NCI-H510A treated with DMSO at 0.1 percent for 48 hours (cell line): ENCODE results near the gene BBS9.
"Not testable (repeated sequence)": the region's sequence is repeated elsewhere in the genome, so short reads cannot be mapped to it uniquely, and the experiment has no call there.

ENCODE experiments used
- DNase-seq: peaks from one replicate; lab custom pipeline; 2025; lab: John Stamatoyannopoulos, UW

Gene BBS9

DNA sequence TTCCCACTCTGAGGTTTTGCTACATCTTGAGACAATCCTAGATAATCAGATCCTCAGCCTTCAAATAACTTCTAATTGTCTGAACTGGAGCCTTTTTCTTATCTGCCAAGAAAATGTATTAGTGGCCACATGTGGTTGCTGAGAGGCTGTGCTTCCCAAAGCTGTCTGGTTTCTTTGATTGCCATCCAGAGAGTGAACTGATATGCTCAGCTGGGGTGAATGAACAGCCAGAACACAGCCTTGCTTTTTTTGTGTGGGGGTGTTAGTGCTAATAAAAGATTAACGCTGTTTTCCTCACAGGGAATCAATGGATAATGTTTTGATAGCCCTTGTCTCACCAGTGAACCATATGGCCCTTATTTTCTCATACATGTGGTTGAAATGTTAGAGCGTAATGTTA is 66.9 kb downstream of the BBS9 start:
- no peak for DNase-seq

DNA sequence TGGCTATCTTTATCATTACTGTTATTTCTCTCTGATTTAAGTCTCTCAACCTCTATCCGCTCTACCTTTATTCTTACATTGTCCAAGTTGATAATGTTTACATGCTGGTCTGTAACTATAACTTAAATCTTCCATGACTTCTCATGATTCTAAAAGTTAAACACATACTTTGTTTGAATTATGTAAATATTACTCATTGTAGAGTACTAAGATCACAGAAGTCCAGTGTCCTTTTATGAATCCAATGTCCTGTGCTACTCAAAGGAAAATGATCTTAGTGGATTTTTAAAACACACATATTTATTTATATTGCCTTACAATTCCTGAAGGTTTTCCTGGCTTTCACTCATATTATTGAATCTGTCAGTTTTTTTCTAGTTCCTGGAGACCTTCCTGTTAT is 70.9 kb downstream of the BBS9 start:
- DNase-seq = no peak

DNA sequence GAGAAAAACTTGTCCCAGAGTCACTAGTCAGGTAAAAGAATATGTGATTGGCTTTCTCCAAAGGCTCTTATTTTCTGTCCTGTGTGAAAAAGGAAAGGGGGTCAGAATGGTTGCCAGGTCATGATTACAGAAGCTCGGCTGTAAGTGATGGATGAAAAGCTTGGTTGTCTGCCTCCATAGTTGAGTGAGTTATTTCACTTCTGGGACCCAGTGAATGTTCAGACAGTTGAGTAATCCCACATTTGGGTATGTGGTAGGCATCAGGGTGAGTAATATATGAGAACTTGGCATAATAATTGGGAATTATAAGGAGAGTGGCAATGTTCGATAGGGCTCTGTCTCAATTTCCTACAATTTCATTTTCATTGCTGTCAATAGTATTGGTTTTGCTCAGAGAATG is 72.5 kb downstream of the BBS9 start:
- DNase-seq = no peak

DNA sequence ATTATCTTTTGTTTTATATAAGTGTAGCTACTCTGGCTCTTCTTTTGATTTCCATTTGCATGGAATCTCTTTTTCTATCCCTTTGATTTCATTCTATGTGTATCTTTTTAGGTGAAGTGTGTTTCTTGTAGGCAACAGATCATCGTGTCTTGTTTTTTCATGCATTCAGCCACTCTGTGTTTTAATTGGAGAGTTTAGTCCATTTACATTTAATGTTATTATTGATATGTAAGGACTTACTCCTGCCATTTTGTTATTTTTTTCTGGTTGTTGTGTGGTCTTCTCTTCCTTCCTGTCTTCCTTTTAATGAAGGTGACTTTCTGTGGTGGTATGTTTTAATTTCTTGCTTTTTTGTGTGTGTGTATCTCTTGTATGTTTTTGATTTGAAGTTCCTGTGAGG is 81.6 kb downstream of the BBS9 start:
- no peak for DNase-seq

DNA sequence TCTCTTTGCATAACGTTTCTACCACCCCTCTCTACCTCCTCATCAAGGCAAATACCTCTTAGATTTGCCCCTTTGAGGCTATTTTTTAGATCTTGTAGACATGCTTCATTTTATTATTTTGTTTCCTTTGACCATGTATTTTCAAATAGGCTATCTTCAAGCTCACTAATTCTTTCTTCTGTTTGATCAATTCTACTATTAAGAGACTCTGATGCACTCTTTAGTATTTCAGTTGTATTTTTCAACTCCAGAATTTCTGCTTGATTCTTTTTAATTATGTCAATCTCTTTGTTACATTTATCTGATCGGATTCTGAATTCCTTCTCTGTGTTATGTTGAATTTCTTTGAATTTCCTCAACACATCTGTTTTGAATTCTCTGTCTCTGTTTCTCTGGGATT is 82.8 kb downstream of the BBS9 start:
- DNase-seq = no peak

DNA sequence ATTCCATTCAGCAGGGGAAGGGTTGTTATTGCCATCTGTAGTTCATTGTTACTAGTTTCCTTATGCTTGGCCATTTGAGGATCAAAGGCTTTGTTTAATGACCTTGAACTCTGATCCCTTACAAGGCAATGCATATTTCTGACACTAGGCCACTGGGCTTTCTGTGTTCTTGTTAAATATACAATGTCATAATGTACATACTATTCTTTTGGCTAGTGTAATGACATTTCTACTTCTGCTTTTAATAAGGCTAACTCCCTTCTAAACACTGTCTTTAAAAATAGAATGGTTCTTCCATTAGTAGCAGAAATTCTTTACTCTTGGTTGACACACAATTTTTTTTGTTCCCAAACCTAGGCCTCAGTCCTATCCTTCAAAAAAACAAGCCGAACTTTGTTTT is 86.6 kb downstream of the BBS9 start:
- DNase-seq = no peak

DNA sequence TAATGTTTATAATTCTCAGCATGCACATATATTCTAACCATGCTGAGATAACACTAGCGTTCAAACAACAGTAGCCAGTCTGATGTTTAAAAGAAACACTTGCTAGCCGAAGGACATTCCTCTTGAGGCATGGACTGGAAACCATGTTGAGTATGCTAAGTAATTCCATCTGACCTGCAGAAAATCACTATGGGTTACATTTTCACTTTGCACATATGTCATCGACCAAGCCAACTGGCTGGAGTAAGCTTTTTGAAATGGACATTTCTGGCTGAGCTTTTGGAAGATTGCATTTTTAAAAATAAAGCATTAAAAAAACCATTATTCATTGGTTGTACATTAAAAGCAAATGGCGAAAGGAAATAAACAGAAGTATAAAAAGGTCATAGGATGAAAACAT is 88.2 kb downstream of the BBS9 start:
- DNase-seq = no peak

DNA sequence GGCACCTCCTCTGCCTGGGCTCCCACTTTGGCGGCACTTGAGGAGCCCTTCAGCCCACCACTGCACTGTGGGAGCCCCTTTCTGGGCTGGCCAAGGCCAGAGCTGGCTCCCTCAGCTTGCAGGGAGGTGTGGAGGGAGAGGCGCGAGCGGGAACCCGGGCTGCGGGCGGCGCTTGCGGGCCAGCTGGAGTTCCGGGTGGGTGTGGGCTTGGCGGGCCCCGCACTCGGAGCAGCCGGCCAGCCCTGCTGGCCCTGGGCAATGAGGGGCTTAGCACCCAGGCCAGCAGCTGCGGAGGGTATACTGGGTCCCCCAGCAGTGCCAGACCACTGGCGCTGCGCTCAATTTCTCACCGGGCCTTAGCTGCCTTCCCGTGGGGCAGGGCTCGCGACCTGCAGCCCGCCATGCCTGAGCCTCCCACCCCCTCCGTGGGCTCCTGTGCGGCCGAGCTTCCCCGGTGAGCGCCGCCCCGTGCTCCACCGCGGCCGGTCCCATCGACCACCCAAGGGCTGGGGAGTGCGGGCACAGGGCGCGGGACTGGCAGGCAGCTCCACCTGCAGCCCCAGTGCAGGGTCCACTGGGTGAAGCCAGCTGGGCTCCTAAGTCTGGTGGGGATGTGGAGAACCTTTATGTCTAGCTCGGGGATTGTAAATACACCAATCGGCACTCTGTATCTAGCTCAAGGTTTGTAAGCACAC is 89.6 kb downstream of the BBS9 start:
- DNase-seq = not testable (repeated sequence)

DNA sequence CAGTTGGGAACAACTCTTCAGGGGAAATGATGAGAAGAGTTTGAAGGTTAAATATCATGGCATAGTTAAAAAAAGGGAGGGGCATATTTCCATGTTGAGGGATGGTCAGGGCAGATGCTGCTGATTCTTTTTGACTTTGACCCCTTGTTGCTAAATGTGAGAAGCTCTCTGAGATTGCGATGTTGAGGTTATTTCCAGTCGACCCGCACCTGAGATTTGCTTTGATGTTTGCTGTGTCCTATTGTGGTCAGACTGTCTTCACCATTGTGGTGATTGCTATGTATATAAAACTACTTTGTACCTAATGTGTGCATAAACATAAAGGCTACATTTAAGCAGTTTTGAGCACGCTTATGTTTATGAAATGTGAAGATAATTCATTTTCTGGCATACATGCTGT is 90.9 kb downstream of the BBS9 start:
- no peak for DNase-seq

DNA sequence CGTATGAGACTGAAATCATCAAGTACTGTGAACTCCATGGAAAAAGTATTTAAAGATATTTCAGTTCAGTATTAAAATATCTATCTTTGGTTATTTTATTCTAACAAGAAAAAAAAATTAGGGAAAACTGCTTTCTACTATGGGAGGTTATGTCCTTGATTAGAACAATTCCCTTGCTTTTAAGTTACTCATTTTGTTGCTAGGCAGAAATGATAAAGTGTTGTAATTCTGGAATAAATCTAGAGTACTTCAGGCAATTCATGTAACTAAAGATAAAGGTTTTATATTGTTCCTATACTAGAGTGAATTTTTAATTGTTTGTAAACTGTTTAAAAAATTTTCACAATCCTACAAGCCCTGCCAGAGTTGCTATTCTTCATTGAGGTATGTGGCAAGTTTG is 92.0 kb downstream of the BBS9 start:
- no peak for DNase-seq

DNA sequence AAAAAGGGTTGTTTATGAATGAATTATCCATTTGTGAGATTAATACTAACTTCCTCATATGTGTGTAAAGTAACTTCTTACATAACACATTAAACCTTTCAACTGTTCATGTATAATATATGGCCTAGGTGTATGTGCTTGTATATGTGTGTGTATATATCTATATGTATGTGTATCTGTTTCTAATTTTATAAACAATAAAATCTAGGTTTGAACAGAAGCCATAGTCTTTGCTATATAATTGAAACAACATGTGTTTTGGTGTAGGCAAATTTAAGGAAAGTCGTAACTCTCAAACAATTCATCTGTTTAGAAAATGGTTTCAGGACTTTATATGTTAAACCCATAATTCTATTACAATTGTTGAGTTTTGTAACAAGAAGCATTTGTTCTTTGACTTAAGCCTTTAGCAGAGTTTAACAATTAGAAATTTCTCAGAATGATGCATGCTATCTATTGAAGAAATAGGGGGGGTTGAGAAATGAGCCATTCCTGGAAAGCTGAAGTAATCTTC is 103.3 kb downstream of the BBS9 start:
- no peak for DNase-seq

DNA sequence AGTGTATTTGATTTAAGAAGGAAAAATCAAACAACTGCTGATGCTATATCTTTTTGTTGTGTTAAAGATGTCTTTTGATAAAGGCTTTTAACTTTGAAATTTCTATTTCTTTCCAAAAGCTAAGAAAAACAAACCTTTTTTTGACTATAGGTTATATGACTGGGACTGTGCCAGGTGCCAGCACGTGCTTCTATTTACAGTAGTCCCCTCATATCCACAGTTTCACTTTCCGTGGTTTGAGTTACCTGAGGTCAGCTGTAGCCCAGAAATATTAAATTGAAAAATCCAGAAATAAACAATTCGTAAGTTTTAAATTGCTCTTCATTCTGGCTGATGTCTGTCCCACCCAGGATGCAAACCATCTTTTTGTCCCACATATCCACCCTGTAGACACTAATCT is 104.3 kb downstream of the BBS9 start:
- DNase-seq = no peak

DNA sequence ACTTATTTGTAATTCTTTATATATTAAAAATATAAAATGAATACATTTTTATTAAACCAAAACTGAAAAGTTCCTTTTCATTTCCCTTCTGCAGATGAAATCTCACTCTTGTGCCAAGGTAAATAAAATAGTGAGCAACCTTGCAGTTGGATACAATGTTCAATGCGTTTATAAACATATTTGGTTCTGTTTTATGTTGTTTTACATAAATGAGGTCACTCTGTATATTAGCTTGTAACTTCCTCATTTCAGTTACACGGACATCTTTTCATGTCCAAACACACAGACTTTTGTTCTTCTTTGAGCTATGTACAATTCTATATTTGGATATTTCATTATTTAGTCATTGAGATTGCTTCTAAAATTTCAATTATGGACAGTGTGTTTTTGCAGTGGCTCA is 107.7 kb downstream of the BBS9 start:
- DNase-seq = no peak

DNA sequence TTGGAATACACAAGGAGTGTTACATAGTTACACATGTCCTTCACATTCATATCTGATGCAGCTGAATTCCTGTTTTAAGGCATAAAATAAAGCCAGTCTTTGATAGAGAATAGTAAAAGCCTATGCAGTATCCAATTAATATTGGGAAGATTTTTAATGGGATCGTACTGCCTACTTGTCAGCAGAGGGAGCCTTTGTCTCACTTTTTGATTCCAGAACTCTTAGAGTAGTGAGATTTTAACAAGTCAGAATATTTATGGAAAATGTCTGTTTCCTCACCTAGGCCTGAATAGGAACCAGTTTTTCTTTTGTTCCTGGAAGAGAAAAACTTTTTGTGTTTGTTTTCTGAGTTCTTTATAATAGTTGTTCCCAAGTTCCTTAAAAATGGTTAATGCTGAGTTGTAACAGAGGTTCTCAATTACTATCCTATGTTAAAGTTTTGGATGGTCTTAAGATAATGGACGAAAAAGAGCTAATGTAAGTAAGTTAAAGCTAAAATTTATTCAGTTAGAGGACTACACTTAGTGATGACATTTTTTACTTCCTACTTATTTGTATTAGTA is 114.0 kb downstream of the BBS9 start:
- DNase-seq = peak; percentile 86

DNA sequence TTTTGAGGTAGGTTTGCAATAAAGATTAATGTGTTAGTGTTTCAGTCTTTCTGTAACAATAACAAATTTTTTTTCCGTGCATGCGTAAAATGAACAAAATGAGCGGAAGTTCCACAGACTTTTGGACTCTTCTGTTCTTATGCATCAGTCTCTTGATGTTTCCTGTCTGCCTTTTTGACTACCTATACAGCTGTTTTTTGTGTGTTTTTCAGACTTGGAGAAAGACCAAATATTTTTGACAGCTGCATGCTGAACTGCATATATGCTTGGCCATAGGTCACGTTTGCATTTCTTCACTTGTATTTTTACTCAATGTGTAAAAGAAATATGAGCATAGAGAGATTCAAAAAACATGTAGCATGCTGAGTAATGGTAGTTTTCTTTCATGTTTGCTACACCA is 119.3 kb downstream of the BBS9 start:
- no peak for DNase-seq

DNA sequence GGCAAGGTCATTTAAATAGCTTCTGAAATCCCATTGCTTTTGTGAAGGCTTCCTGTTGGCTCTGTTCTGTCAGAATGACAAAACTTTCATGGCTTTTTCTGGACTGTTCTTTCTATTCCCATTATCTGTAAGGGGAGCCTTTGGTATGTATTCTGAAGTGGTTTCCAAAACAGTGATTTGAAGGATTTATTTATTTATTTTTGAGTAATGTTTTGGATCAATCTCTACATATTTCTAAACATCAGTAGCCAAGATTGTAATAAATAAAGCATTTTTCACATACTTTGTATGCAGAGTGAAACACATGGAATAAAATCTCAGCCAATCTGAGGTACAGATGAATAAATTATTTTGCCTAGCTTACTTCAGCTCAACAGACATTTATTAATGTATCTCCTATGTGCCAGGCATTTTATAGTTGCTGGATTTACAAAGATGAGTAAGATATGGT is 121.1 kb downstream of the BBS9 start:
- no peak for DNase-seq

DNA sequence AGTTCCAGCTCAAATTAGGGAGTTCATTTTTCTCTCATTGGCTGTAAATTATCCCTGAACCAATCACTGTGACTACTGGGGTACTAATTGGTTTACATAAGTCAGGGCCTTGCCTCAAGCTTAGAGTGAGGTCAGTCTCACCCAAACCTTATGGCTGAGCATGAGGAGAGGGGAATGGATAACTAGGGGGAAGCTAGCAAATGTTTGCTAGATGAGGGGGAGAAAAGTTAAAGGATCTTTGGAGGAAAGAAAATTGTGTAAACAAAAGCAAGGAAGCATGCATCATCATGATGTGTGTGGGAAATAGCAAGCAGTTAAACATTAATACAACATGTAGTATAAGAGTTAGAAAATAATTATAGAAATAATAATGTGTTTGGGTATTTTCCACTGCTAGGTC is 121.9 kb downstream of the BBS9 start:
- DNase-seq = no peak

DNA sequence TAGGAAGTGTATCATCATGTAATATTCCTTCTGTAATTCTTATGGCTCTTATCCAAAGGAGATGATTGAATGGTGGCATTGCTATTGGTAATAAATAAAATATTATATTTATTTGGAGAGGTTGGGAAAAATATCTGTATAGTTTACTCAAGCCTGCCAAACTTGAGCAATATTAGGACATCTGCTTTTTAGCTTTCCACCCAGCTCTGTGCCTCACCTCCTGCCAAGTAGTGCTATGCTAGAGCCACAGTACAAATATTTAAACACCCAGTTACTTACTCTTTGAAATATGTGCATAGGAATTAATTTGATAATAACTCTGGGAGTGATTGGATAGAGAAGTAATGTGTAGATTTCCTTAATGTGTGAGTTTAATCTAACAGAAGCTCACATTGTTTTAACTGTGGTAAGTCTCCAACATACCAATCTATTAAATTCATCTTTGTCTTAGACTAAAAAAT is 129.2 kb downstream of the BBS9 start:
- DNase-seq = no peak

DNA sequence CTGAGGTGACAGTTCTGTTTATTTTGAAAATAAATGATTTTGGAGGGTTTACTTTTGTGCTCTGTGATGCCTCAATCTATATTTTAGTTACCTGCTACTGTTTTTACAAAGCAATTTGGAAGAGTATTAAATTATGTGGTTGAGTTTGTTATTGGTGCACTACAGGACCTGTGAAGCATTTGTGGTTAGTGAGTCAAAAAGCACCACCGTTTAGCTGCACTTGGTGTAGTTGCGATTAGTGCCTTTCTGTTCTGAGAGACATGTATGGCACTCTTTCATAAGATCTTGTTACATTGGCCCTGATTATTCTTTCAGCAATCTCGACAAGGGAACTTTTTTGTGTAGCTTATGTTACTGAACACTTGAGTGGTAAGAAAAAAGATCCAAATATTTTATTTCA is 132.2 kb downstream of the BBS9 start:
- no peak for DNase-seq

DNA sequence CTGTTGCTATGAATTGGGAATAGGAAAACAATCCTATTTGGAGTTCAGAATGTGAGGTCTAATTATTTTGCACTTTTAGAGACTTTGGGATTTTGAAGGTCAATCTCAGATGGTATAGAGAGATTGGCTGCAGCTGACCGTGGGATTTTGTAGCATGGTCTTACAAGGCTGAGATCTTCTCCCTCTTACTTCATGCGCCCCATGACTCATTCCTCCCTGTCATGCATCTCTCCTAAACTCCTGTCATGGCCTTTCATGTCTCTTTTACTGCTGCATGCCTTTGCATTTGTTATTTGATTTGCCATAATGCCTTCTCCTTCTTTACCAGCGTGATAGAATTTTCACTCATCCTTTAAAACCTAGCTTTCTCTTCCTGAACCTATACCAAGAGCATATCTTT is 133.1 kb downstream of the BBS9 start:
- DNase-seq = no peak

DNA sequence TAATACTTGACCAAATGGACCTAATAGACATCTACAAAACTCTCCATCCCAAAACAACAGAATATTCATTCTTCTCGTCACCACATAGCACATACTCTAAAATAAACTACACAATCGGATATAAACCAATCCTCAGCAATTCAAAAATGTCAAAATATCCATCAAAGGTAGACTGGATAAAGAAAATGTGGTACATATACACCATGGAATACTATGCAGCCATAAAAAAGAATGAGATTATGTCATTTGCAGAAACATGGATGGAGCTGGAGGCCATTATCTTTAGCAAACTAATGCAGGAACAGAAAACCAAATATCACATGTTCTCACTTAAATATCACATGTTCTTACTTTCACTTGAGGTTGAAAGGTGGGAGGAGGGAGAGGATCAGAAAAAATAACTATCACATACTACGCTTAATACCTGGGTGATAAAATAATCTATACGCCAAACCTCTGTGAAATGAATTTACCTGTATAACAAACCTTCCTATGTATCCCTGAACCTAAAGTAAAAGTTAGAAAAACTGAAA is 142.5 kb downstream of the BBS9 start:
- not testable (repeated sequence) for DNase-seq

DNA sequence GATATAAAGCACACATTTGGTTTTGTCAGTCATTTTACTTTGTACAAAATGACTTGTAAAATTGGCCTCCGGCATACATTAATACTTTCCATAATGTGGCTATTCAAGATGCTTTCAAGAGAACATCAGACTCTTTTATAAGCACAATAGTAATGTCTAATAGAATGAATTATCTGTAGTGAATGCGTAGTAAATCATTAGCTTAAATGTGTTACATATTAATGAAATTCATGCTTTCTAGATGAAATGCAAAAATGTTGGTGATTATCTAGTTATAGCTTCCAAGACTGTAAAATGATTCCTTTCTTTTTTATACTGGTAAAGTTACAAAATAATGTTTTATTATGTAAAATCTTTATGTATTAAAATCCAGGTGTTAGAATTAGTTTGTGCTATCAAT is 144.0 kb downstream of the BBS9 start:
- DNase-seq = no peak

DNA sequence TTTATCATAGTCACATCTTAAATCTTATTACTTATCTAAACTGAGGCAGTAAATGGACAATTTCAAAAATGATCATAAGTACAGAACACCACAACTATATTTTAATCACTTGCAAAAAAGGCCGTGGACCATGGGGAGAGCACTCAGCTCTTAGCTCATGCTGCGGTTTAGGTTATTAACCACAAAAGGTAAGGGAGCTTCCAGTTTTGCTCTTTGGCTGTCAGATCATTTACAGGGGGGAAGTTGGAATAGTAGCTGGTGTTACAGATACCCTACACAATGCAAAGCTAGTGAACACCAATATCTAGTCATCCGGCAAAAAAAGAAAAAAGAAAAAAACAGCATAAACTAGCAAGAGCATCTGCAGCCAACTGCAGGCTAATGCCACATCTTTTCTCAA is 147.0 kb downstream of the BBS9 start:
- no peak for DNase-seq

DNA sequence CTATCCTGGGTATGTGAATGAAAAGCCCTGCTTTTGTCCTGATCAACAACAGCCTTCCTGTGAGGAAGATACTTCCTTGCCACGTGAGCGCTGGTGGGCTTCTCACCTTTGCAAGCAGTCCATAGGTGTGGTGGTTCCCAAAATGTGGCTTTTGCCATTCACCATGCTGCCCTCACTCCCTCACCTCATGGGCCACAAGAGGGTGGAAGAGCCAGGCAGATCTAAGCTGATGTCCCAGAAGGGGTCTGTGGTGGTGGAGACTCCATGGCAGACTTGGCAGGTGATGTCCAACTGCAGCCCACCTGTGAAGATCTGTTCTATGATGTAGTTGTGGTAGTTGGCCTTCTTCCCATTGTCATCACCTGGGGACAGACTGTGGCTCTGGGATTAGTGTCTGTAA is 147.4 kb downstream of the BBS9 start:
- DNase-seq = no peak
